ENCODE results near the gene GGCX.
A peak's percentile ranks its signal among the peaks of the same experiment; 100 is the strongest.
"Not testable (repeated sequence)": the region's sequence is repeated elsewhere in the genome, so short reads cannot be mapped to it uniquely, and the experiment has no call there.

The GGCX gene

DNA sequence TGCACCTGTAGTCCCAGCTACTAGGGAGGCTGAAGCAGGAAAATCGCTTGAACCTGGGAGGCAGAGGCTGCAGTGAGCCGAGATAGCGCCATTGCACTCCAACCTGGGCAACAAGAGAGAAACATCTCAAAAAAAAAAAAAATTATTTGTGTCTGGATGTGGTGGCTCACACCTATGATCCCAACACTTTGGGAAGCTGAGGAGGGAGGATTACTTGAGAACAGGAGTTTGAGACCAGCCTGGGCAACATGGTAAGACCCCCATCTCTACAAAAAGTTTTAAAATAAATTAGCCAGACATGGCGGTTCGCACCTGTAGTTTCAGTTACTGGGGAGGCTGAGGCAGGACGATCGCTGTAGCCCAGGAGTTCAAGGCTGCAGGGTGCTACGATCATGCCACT lies 14.4 kb upstream of the GGCX start:
- DNase-seq (ENCODE audit: low read depth in 3 of 3, low spot score in 1 of 3) = no peak

GRCh38 chr2:85566265-85566664 lies 5.0 kb upstream of the GGCX start:
- no peak for DNase-seq (ENCODE audit: low read depth in 3 of 3, low spot score in 1 of 3)

DNA sequence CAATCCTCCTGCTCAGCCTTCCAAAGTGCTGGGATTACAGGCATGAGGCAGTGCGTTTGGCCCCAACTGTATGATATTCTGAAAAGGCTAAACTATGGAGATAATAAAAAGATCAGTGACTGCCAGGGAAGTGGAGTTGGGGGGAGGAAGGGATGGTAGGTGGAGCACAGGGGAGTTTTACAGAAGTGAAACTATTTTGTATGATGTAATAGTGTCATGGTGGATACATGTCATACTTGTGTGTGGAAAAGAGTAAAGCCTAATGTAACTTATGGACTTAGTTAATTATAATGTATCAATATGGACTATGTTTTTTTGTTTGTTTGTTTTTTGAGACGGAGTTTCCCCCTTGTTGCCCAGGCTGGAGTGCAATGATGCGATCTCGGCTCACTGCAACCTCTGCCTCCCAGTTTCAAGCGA lies 2.9 kb upstream of the GGCX start:
- DNase-seq (ENCODE audit: low read depth in 3 of 3, low spot score in 1 of 3) = no peak

- DNase-seq (ENCODE audit: low read depth in 3 of 3, low spot score in 1 of 3) = no peak
Observed at GRCh38 chr2:85560812-85561279, 447 bp downstream of the GGCX start.

GRCh38 chr2:85560403-85560726 lies 928 bp downstream of the GGCX start:
- DNase-seq (ENCODE audit: low read depth in 3 of 3, low spot score in 1 of 3) = not testable (repeated sequence)

DNA sequence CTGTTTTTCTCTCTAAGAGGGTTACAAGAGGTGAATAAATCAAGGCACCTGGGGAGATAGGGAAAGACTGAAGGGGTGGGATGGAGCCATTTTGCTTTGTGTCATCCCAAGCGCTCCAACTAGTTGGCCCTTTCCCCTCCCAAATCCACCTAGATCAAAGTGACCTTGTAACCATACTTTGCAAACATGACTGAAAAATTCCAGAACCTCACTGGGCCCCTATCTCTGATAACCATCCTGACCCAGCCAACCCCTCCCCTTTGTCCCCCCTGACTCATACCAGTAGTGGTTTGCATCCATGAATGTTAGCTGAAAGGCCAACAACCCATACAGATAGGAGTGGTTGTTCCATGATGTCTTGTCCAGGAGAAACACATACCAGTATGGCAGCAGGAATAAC lies 3.1 kb downstream of the GGCX start:
- no peak for DNase-seq (ENCODE audit: low read depth in 3 of 3, low spot score in 1 of 3)

DNA sequence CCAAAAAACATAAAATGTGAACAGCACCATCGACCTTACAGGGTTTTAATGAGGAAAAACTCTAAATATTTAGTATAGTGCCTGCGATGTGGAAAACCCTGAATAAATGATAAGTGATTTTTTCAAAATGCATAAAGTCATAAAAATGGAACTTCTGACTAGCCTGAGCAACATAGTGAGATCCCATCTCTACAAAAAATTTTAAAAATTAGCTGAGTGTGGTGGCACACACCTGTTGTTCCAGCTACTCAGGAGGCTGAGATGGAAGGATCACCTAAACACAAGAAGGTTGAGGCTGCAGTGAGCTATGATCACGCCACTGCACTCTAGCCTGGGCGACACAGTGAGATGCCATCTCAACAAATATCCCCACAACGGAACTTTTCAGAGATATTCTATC lies 4.2 kb downstream of the GGCX start:
- no peak for DNase-seq (ENCODE audit: low read depth in 3 of 3, low spot score in 1 of 3)

GRCh38 chr2:85554980-85555612 lies 6.2 kb downstream of the GGCX start:
- no peak for DNase-seq (ENCODE audit: low read depth in 3 of 3, low spot score in 1 of 3)

- no peak for DNase-seq (ENCODE audit: low read depth in 3 of 3, low spot score in 1 of 3)
Observed at GRCh38 chr2:85553184-85553583, 8.1 kb downstream of the GGCX start.

- peak; percentile 72 to 84 (median 75) for DNase-seq (ENCODE audit: low read depth in 3 of 3, low spot score in 1 of 3)
Observed at GRCh38 chr2:85551698-85552678, 9.3 kb downstream of the GGCX start.

- no peak for DNase-seq (ENCODE audit: low read depth in 3 of 3, low spot score in 1 of 3)
Observed at GRCh38 chr2:85550486-85550885, 10.8 kb downstream of the GGCX start.

DNA sequence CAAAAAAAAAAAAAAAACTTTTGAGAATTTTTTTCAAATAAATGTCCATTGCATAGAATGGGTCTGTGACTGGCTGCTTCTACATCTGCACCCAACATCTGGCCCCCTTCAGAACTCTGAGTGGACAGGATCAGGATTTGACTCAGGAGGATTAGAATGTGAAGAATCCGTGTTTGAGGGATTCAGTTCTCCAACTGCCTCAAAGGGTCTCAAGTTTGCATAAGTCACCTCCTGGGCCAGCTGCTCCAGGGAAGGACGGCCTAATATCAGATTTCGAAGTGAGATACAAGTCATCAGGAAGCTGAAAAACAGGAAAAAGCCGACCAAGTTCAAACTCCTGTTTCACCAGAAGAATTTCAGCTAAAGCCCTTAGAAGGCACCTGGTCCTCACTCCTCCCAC lies 11.5 kb downstream of the GGCX start:
- no peak for DNase-seq (ENCODE audit: low read depth in 3 of 3, low spot score in 1 of 3)

DNA sequence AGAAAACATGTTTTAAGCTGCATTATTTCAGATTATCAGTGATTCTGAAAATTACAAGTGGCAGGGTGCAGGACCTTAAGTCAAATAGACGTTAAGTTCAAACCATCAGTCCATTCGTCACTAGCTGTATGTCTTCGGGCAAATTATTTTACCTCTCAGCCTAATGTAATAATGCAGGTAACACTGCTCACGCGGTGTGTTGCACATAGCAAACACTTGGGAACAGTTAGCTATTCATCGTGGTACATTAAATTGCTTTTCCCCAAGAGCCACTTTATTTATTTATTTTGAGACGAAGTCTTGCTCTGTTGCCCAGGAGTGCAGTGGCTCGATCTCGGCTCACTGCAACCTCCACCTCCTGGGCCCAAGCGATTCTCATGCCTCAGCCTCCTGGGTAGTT lies 12.2 kb downstream of the GGCX start:
- no peak for DNase-seq (ENCODE audit: low read depth in 3 of 3, low spot score in 1 of 3)

DNA sequence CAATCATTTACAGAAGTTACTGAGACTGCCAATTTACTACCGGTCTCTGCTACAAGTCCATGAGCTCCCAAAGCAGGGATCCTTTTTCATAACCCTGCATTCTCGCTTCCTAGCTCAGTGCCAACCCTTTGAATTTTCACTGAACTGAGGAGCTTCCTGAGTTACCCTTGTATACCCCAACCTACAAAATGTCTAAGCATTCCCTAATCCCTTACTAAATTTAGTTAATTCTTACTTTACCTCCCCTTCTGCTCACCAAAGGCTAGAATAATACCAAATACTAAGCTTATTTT lies 12.7 kb downstream of the GGCX start:
- DNase-seq (ENCODE audit: low read depth in 3 of 3, low spot score in 1 of 3) = no peak

- no peak for DNase-seq (ENCODE audit: low read depth in 3 of 3, low spot score in 1 of 3)
Observed at GRCh38 chr2:85547859-85548607, 13.3 kb downstream of the GGCX start.

DNA sequence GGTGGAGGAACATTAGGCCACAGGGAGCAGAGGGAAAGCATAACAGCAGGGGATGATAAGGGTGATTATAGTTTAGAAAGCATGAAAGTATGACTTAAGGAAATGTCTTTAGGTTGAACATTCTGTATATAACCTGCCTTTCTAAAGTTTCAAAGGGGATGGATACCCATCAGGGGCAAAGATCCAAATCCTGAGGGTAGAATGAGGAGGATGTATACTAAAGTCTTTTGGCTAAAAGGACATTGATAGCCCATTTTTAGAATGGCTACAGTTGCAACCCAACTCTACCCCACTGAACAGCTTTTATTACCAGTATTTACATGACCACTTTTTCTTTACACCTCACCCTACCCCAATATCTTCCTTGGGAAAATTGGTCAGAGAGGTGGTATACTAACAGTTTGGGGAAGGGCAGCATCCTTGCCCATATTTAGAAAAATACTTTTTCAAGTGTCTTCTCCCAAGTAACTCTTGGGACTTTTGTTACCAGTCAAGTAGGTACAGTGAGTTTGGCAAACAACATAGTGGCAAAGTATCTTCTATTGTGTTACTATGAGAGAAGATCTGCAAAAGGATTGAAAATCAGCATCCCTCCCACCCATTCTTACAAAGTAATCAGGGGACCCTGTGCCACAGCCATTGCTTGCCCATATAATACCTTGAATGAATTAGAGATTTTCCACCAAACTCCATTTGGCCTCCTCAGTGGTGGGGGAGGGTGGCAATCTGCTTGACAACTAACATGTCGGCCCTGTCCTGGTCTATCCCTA lies 14.0 kb downstream of the GGCX start:
- DNase-seq (ENCODE audit: low read depth in 3 of 3, low spot score in 1 of 3) = no peak

- no peak for DNase-seq (ENCODE audit: low read depth in 3 of 3, low spot score in 1 of 3)
Observed at GRCh38 chr2:85545780-85546240, 15.5 kb downstream of the GGCX start.

GRCh38 chr2:85544915-85545779 lies 16.1 kb downstream of the GGCX start:
- not testable (repeated sequence) for DNase-seq (ENCODE audit: low read depth in 3 of 3, low spot score in 1 of 3)

DNA sequence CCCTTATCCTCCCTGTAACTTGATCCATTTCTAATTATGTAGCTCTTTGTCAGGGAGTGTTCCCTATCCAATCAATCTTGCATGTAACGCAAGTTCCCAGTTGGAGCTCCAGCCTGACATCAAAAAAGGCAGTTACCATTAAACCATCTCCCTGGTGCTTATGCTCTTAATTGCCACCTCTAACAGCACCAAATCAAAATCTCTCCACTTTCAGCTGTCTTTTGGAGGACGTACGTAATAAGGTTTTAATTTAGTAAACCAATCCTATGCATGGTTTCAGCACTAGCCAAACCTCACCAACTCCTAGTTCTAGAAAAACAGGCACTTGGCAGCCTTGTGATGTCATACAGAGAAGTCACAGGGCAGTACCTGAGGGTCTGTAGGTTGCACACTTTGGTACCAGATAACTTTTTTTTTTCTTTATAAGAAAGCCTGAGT lies 17.0 kb downstream of the GGCX start:
- not testable (repeated sequence) for DNase-seq (ENCODE audit: low read depth in 3 of 3, low spot score in 1 of 3)

- no peak for DNase-seq (ENCODE audit: low read depth in 3 of 3, low spot score in 1 of 3)
Observed at GRCh38 chr2:85542777-85543176, 18.5 kb downstream of the GGCX start.
